Measurements from ENCODE around the gene TINCR.

DNA sequence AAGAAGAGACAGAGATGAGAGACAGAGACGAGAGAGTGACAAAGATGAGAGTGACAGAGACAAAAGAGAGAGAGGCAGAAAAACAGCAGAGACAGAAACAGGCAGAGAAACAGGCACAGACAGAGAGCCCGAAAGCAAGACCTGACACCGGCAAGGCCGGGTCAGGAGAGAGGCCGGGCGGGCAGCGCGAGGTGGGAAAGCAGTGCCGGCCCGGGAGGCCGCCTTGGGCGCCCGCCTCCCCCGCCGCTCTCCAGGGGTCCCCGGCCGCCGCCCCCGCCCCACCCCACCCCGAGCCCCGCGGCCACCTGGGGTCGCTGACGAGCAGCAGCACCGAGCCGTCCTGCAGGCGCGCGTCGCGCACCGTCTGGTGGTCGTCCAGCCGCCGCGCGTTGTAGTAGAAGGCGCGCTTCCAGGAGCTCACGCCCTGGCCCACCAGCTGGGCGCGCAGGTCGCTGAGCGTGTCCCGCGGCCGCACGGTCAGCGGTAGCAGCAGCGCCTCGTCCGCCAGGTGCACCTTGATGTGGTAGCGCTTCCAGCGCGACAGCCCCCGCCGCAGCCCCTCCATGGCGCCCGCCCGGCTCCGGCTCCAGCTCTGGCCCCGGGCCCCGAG lies at the start of gene TINCR:
- TF ChIP-seq, protein P1, sequence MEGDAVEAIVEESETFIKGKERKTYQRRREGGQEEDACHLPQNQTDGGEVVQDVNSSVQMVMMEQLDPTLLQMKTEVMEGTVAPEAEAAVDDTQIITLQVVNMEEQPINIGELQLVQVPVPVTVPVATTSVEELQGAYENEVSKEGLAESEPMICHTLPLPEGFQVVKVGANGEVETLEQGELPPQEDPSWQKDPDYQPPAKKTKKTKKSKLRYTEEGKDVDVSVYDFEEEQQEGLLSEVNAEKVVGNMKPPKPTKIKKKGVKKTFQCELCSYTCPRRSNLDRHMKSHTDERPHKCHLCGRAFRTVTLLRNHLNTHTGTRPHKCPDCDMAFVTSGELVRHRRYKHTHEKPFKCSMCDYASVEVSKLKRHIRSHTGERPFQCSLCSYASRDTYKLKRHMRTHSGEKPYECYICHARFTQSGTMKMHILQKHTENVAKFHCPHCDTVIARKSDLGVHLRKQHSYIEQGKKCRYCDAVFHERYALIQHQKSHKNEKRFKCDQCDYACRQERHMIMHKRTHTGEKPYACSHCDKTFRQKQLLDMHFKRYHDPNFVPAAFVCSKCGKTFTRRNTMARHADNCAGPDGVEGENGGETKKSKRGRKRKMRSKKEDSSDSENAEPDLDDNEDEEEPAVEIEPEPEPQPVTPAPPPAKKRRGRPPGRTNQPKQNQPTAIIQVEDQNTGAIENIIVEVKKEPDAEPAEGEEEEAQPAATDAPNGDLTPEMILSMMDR (IDR thresholded peaks at IDR 0.05): no peak
- TF ChIP-seq EZH2 (IDR thresholded peaks at IDR 0.05; ENCODE audit: borderline replicate concordance, insufficient read depth, low read depth, low read length, poor library complexity, severe bottlenecking): no peak
